Measurements from ENCODE around the gene RNF166.
A peak's percentile ranks its signal among the peaks of the same experiment; 100 is the strongest.

Gene RNF166

DNA sequence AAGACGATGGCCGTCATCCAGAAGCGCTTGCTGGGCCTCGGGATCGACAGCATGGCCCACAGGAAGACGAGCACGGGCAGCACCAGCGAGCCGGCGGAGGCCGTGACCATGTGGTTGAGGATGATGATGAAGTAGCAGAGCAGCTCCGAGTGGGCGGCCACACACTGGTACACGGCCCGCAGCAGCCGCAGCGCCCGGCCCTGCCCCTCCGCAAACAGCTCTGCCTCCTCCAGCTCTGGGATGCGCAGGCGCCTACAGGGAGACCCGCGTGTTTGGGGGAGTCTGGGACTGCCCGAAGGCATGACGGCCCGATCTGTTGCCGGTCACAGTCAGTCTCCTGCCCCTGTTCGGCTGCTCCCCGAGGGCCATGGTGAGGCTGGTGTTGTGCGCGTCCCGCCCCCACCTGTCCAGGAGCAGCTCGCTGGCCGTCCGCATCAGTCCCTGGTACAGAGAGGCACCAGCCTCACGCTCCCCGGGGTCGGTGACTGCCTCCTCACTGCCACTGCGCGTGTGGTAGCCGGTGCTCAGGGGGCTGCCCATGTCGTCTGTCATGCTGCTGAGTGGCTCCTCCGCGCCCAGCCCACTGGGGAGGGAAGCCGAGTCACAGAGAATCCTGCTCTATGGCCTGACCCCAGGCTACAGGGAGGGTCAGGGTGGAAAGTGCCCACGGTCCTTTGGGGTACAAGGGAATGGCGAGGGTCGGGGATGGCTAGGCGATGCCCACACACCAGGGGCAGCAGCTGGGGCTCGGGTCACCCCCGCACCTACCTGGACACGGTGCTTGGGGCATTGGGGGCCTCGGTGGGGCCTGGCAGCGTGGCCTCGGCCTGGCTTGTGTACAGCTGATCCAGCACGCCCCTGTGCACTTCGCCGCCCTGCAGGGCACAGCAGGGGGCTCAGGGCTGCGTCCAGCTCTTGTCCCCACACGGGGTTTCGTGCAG, 15.9 kb upstream of the RNF166 start:
- no peak for ATAC-seq
- H3K4me3 Mint-ChIP-seq, result no peak overlapping the region
- peaks cover 85% of the 10 kb centered on the region for H3K36me3 Mint-ChIP-seq
- peaks cover 12% of the 10 kb centered on the region for H3K4me1 Mint-ChIP-seq
- H3K27ac Mint-ChIP-seq, result peak overlapping the region; percentile 14
- H3K9me3 Mint-ChIP-seq, result no peaks in the 10 kb centered on the region
- DNase-seq (ENCODE audit: low spot score in 2 of 2), result no peak

- DNase-seq (ENCODE audit: low spot score in 2 of 2) (no peak), ATAC-seq (no peak)
- Mint-ChIP-seq H3K27ac (no peak overlapping the region), H3K4me3 (no peak overlapping the region), H3K36me3 (peaks cover 88% of the 10 kb centered on the region), H3K4me1 (peaks cover 13% of the 10 kb centered on the region), H3K9me3 (no peaks in the 10 kb centered on the region)
These were observed 15.0 kb upstream of the RNF166 start for GRCh38 chr16:88721236-88721635.

GRCh38 chr16:88720396-88720970, 14.3 kb upstream of the RNF166 start:
- no peak for DNase-seq (ENCODE audit: low spot score in 2 of 2)
- no peak for ATAC-seq
- H3K36me3 Mint-ChIP-seq, result peaks cover 95% of the 10 kb centered on the region
- peaks cover 13% of the 10 kb centered on the region for H3K4me1 Mint-ChIP-seq
- peak overlapping the region; percentile 72 for H3K27ac Mint-ChIP-seq
- no peaks in the 10 kb centered on the region for H3K9me3 Mint-ChIP-seq
- H3K4me3 Mint-ChIP-seq, result no peak overlapping the region

- DNase-seq (ENCODE audit: low spot score in 2 of 2) (no peak), ATAC-seq (no peak)
- Mint-ChIP-seq H3K9me3 (no peaks in the 10 kb centered on the region), H3K36me3 (peaks cover 95% of the 10 kb centered on the region), H3K27ac (peak overlapping the region; percentile 72), H3K4me3 (no peak overlapping the region), H3K4me1 (peaks cover 13% of the 10 kb centered on the region)
These were observed 13.7 kb upstream of the RNF166 start for GRCh38 chr16:88719933-88720296.

DNA sequence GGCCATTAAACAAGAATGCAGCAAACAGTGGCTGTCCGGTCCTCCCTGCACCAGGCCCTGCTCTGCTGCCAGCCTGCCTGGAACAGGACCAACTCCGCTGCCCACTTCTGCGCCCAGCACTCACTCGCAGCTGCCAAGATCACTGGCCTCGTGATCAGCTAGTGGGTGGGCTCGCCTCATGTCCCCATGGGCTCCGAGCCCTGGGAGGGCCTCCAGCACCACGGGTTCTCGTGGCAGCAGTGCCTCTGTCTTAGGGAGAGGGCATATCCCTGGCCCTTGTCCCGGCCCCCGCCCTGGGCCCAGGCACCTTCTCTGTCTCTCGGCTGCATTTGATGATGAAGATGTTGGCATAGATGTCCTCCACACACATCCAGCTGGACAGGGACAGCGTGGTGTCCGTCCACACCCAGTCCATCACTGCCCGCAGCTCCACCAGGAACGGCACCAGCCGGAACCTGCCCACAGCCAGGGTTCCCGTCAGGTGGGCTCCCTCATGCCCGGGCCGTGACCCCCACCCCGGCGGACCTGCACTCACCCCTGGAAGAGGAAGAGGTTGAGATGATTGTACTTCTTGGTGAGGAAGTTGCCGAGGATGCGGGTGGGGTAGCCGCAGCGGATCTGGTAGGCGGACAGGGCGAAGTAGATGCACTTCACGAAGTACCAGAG, 13.2 kb upstream of the RNF166 start:
- H3K36me3 Mint-ChIP-seq, result peaks cover 95% of the 10 kb centered on the region

DNA sequence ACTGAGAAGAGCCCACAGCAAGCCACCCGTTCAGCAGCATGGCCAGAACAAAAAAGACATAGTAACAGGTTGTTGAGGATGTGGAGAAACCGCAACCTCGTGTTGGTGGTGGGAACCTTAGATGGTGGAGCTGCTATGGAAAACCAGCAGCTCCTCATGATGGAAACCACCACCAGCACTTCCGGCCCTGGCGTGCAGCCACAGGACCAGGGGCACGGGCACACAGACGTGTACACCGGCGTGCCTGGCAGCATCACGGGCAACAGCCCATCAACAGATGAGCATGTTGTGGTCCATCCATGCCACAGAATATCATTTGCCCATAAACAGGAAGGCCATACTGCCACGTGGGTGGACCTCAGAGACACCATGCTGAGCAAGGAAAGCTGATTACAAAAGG, 12.0 kb upstream of the RNF166 start:
- no peak for DNase-seq (ENCODE audit: low spot score in 2 of 2)
- ATAC-seq, result no peak
- peaks cover 95% of the 10 kb centered on the region for H3K36me3 Mint-ChIP-seq
- H3K27ac Mint-ChIP-seq, result peak overlapping the region; percentile 72
- no peak overlapping the region for H3K4me3 Mint-ChIP-seq
- peaks cover 19% of the 10 kb centered on the region for H3K4me1 Mint-ChIP-seq
- H3K9me3 Mint-ChIP-seq, result no peaks in the 10 kb centered on the region

More for the DNA sequence above, 13.2 kb upstream of the RNF166 start:
- Mint-ChIP-seq H3K4me3 (no peak overlapping the region), H3K27ac (peak overlapping the region; percentile 72), H3K4me1 (peaks cover 13% of the 10 kb centered on the region), H3K9me3 (no peaks in the 10 kb centered on the region)
- no peak for DNase-seq (ENCODE audit: low spot score in 2 of 2)
- no peak for ATAC-seq

- no peak overlapping the region for H3K4me3 Mint-ChIP-seq
- H3K36me3 Mint-ChIP-seq, result peaks cover 86% of the 10 kb centered on the region
- ATAC-seq, result no peak
These were observed 10.4 kb upstream of the RNF166 start for GRCh38 chr16:88716601-88717001.

DNA sequence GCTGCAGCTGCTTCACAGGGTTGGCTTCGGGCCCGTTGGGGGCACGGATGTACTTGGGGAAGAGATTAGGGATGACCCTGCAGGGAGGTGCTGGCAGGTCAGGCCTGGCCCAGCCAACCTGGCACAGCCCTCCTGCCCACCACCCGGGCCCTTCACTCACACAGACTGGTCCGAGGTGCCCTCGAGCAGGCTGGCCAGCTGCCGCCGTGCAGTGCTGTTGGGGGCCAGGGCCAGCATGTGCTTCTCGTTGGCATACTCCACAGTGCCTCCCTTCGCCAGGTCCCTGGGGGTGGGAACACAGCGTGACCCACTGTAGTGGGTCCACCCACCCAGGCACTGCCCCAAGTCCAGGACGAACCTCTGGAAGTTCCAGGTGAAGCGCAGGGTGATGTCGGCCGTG, 10.0 kb upstream of the RNF166 start:
- peaks cover 82% of the 10 kb centered on the region for H3K36me3 Mint-ChIP-seq

More at GRCh38 chr16:88716601-88717001, 10.4 kb upstream of the RNF166 start:
- Mint-ChIP-seq H3K27ac (no peak overlapping the region), H3K9me3 (no peaks in the 10 kb centered on the region), H3K4me1 (peaks cover 20% of the 10 kb centered on the region)
- DNase-seq (ENCODE audit: low spot score in 2 of 2), result no peak

DNA sequence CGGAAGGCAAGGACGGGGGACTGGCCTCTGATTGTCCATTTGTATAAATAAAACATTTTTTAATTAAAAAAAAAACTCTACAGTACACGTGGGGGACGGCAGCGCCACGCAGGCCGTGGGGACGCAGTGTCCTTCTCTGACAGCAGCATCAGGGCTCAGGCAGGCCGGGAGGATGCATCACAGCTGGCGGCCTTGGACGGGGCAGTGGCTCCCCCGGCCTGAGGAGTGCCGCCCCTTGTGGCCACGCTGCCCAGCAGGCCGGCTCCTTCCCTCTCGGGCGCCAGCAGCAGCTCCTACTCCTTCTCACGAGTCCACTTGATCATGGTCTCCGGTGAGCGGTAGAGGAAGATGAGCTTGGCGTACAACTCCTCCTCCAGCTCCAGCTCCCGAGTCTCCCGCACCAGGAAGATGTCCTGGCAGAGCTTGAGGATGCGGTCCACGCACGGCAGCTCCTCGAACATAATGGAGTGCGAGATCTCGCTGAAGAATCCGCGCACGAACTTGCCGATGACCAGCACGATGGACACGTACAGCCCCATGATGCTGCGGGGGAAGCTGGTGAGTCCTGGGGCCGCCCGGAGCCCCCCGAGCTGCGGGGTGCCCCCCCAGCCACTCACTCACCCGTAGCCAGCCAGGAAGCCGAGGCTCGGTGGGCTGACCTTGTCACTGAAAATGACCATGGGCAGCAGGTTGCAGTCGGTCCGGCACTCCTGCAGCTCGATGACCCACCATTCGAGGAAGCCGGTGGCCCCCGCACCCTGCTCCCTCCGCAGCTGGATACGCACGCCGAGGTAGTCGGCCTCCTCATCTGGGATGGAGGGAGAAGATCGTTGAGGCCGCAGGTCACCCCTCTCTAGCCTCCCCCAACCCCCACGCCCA, 9.3 kb upstream of the RNF166 start:
- peaks cover 75% of the 10 kb centered on the region for H3K36me3 Mint-ChIP-seq
- no peak overlapping the region for H3K4me3 Mint-ChIP-seq
- ATAC-seq (no peak), DNase-seq (ENCODE audit: low spot score in 2 of 2) (no peak)
- H3K4me1 Mint-ChIP-seq, result peaks cover 21% of the 10 kb centered on the region
- no peaks in the 10 kb centered on the region for H3K9me3 Mint-ChIP-seq
- H3K27ac Mint-ChIP-seq, result no peak overlapping the region

More for the DNA sequence above, 10.0 kb upstream of the RNF166 start:
- DNase-seq (ENCODE audit: low spot score in 2 of 2) (no peak), ATAC-seq (no peak)
- Mint-ChIP-seq H3K4me3 (no peak overlapping the region), H3K4me1 (peaks cover 20% of the 10 kb centered on the region), H3K27ac (no peak overlapping the region), H3K9me3 (no peaks in the 10 kb centered on the region)

DNA sequence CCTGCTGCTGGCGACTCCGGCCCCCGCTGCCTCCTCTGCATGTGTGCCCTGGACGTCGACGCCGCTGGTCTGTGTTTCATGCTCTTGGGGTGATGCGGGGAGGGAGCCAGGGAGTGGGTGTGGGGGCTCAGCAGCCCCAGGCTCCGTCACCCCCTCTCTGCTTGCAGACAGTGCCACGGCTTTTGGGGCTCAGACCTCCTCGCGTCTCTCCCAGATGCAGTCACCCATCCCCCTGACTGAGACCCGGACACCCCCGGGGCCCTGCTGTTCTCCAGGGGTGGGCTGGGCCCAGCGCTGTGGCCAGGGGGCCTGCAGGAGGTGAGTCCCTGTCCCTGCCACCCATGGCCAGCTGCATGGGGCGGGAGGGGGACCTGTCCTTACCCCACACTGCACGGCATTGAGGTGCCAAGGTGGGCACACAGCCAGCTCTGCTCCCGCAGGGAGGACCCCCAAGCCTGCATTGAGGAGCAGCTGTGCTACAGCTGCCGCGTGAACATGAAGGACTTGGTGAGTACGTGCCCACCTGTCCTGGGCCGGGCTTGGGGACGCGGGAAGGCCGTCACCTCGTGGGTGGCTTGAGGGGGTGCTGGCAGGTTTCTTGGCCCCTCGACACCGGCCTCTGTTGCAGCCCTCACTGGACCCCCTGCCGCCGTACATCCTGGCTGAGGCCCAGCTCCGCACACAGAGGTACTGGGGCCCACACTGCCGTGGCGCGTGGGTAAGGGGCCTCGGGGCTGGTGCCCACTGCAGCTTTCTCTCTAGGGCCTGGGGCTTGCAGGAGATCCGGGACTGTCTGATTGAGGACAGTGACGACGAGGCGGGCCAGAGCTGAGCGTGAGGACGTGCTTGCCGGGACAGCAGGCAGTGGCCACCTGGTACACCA, 8.5 kb upstream of the RNF166 start:
- Mint-ChIP-seq H3K4me1 (peaks cover 18% of the 10 kb centered on the region), H3K27ac (no peak overlapping the region), H3K9me3 (no peaks in the 10 kb centered on the region), H3K4me3 (no peak overlapping the region), H3K36me3 (peaks cover 66% of the 10 kb centered on the region)
- no peak for DNase-seq (ENCODE audit: low spot score in 2 of 2)
- ATAC-seq, result no peak

DNA sequence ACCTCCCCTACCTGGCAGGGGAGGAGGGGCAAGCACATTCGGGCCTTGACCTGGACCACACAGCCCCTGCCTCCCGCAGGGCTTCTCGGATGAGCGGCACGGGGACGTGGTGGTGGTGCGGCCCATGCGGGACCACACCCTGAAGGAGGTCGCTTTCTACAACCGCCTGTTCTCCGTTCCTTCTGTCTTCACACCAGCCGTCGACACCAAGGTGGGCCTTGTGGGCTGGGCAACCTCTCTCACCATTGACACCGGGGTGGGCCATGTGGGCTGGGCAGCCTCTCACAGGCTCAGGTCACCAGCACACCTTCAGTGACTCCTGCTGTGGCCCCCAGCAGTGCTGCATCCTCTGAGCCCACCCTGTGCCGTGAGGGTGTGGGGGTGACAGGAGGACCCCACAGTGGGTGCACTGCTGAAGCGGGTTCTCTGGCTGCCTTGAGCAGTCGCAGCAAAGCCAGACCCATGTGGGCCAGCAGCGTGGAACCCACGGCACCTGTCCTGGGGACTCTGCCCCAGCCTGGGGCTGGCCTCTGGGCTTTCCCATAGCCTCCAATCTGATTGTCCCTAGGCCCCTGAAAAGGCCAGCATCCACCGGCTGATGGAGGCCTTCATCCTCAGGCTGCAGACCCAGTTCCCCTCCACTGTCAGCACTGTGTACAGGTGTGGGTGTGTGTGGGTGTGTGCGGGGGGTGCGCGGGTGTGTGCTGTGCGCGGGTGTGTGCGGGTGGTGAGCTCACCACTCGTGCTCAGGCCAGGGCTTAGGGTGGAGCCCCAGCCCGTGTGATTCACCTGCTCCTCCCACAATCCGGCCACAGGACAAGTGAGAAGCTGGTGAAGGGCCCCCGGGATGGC, 7.6 kb upstream of the RNF166 start:
- peaks cover 58% of the 10 kb centered on the region for H3K36me3 Mint-ChIP-seq
- no peak for ATAC-seq
- H3K4me3 Mint-ChIP-seq, result no peak overlapping the region
- H3K4me1 Mint-ChIP-seq, result peaks cover 18% of the 10 kb centered on the region
- H3K9me3 Mint-ChIP-seq, result no peaks in the 10 kb centered on the region
- peak overlapping the region; percentile 67 for H3K27ac Mint-ChIP-seq
- DNase-seq (ENCODE audit: low spot score in 2 of 2), result no peak

- DNase-seq (ENCODE audit: low spot score in 2 of 2) (no peak), ATAC-seq (no peak)
- Mint-ChIP-seq H3K36me3 (peaks cover 50% of the 10 kb centered on the region), H3K27ac (peak overlapping the region; percentile 67), H3K9me3 (no peaks in the 10 kb centered on the region), H3K4me1 (peaks cover 18% of the 10 kb centered on the region), H3K4me3 (no peak overlapping the region)
These were observed 6.8 kb upstream of the RNF166 start for GRCh38 chr16:88713054-88713453.

GRCh38 chr16:88712362-88712979, 6.3 kb upstream of the RNF166 start:
- Mint-ChIP-seq H3K36me3 (peaks cover 47% of the 10 kb centered on the region), H3K27ac (no peak overlapping the region), H3K9me3 (no peaks in the 10 kb centered on the region), H3K4me1 (peaks cover 24% of the 10 kb centered on the region), H3K4me3 (no peak overlapping the region)
- ATAC-seq (no peak), DNase-seq (ENCODE audit: low spot score in 2 of 2) (no peak)

Measured in stimulated activated effector memory CD8-positive, alpha-beta T cell treated with anti-CD3 and anti-CD28 coated beads, Interleukin-12 subunit alpha, Interleukin-12 subunit beta, amount 100 ng/mL, for 72 hours (primary cell).